H9 (cell line): ENCODE results near the gene BRMS1L. TPM values are rescaled to one million over a fixed set of nuclear protein-coding genes. Genes with fewer than 3 reads are reported as not detected.

Source experiments
- DNase-seq: peaks from one replicate; pipeline ENCODE4 v3.0.0-alpha.2; 2017
- H2AFZ ChIP-seq: one replicate; pipeline ENCODE4 v1.6.1; 2013; ENCODE audit warnings: mild to moderate bottlenecking, low read length, control low read depth, moderate library complexity
- H2AK5ac ChIP-seq: 2 replicates; pipeline ENCODE4 v1.6.1; 2013; ENCODE audit warnings: low read length, control low read depth, mixed read lengths; ENCODE audit not compliant: insufficient read length
- H2BK120ac ChIP-seq: one replicate; pipeline ENCODE4 v1.6.1; 2013; ENCODE audit warnings: low read depth, mild to moderate bottlenecking, low read length, control low read depth, inconsistent platforms; ENCODE audit not compliant: poor library complexity, severe bottlenecking
- H2BK12ac ChIP-seq: 2 replicates; pipeline ENCODE4 v1.6.1; 2013; ENCODE audit warnings: low read length, control low read depth, mixed read lengths, low read depth; ENCODE audit not compliant: insufficient read length
- H2BK15ac ChIP-seq: 2 replicates; pipeline ENCODE4 v1.6.1; 2013; ENCODE audit warnings: low read depth, low read length, control low read depth
- H2BK20ac ChIP-seq: one replicate; pipeline ENCODE4 v1.6.1; 2013; ENCODE audit warnings: low read depth, mild to moderate bottlenecking, low read length, control low read depth, inconsistent platforms; ENCODE audit not compliant: poor library complexity, severe bottlenecking
- H2BK5ac ChIP-seq: 2 replicates; pipeline ENCODE4 v1.6.1; 2013; ENCODE audit warnings: low read length, control low read depth, mixed read lengths; ENCODE audit not compliant: insufficient read length
- H3K14ac ChIP-seq: 2 replicates; pipeline ENCODE4 v1.6.1; 2013; ENCODE audit warnings: low read length, control low read depth; ENCODE audit not compliant: insufficient read depth
- H3K18ac ChIP-seq: 2 replicates; pipeline ENCODE4 v1.6.1; 2013; ENCODE audit warnings: low read depth, mild to moderate bottlenecking, mixed read lengths, low read length, control low read depth; ENCODE audit not compliant: insufficient read length
- H3K23ac ChIP-seq: 2 replicates; pipeline ENCODE4 v1.6.1; 2013; ENCODE audit warnings: low read length, control low read depth, mixed read lengths, low read depth; ENCODE audit not compliant: insufficient read length
- H3K23me2 ChIP-seq: 2 replicates; pipeline ENCODE4 v1.6.1; 2013; ENCODE audit warnings: low read depth, mild to moderate bottlenecking, mixed read lengths, low read length, control low read depth; ENCODE audit not compliant: insufficient read length, poor library complexity, severe bottlenecking
- H3K27ac ChIP-seq: 2 replicates; pipeline ENCODE4 v1.5.1; 2013; ENCODE audit warnings: low read length, control low read depth, mixed read lengths, low read depth; ENCODE audit not compliant: insufficient read length
- H3K27me3 ChIP-seq: 2 replicates; pipeline ENCODE4 v1.6.1; 2013; ENCODE audit warnings: low read length, control low read depth, inconsistent platforms; ENCODE audit not compliant: insufficient read depth
- H3K4ac ChIP-seq: 2 replicates; pipeline ENCODE4 v1.6.1; 2013; ENCODE audit warnings: low read depth, mild to moderate bottlenecking, control low read depth, inconsistent platforms, low read length, moderate library complexity
- H3K4me1 ChIP-seq: 2 replicates; pipeline ENCODE4 v1.6.1; 2013; ENCODE audit warnings: low read length, control low read depth, inconsistent platforms; ENCODE audit not compliant: insufficient read depth
- H3K4me2 ChIP-seq: 2 replicates; pipeline ENCODE4 v1.6.1; 2013; ENCODE audit warnings: low read length, control low read depth, mixed read lengths; ENCODE audit not compliant: insufficient read length, insufficient read depth
- H3K56ac ChIP-seq: 2 replicates; pipeline ENCODE4 v1.6.1; 2013; ENCODE audit warnings: low read depth, mild to moderate bottlenecking, mixed read lengths, low read length, control low read depth; ENCODE audit not compliant: insufficient read length
- H3K79me1 ChIP-seq: 2 replicates; pipeline ENCODE4 v1.6.1; 2013; ENCODE audit warnings: low read depth, mild to moderate bottlenecking, moderate library complexity, low read length, control low read depth, inconsistent platforms; ENCODE audit not compliant: insufficient read depth, poor library complexity, severe bottlenecking
- H3K79me2 ChIP-seq: 2 replicates; pipeline ENCODE4 v1.6.1; 2013; ENCODE audit warnings: low read length, control low read depth, inconsistent platforms; ENCODE audit not compliant: insufficient read depth
- H3K9ac ChIP-seq: 2 replicates; pipeline ENCODE4 v1.6.1; 2013; ENCODE audit warnings: low read length, control low read depth, mixed read lengths; ENCODE audit not compliant: insufficient read length; ENCODE audit errors: extremely low read depth
- H3K9me3 ChIP-seq: one replicate; pipeline ENCODE4 v1.6.1; 2013; ENCODE audit warnings: low read depth, low read length, inconsistent platforms; ENCODE audit not compliant: control insufficient read depth
- H3T11ph ChIP-seq: one replicate; pipeline ENCODE4 v1.6.1; 2013; ENCODE audit warnings: mild to moderate bottlenecking, low read length, control low read depth, inconsistent platforms
- H4K20me1 ChIP-seq: one replicate; pipeline ENCODE4 v1.6.1; 2013; ENCODE audit not compliant: control insufficient read depth, insufficient read length, insufficient read depth
- H4K5ac ChIP-seq: 2 replicates; pipeline ENCODE4 v1.6.1; 2013; ENCODE audit warnings: low read depth, mild to moderate bottlenecking, mixed read lengths, low read length, control low read depth; ENCODE audit not compliant: insufficient read length
- H4K8ac ChIP-seq: replicated peaks from 2 replicates; pipeline ENCODE4 v1.6.1; 2013; ENCODE audit warnings: low read length, control low read depth, mixed read lengths, low read depth; ENCODE audit not compliant: insufficient read length
- H4K91ac ChIP-seq: 2 replicates; pipeline ENCODE4 v1.6.1; 2013; ENCODE audit warnings: low read depth, mild to moderate bottlenecking, moderate library complexity, mixed read lengths, low read length, control low read depth; ENCODE audit not compliant: insufficient read length
- H3K27ac Mint-ChIP-seq, 3 experiments: 2 replicates in 2 of 3; 3 replicates in 1 of 3; pipeline ENCODE4 v1.8.0; 2020 to 2021; ENCODE audit warnings: mixed read lengths in 3 of 3, mild to moderate bottlenecking in 1 of 3, moderate library complexity in 1 of 3
- H3K27me3 Mint-ChIP-seq: 2 replicates; pipeline ENCODE4 v1.8.0; 2021; ENCODE audit warnings: low read depth, mild to moderate bottlenecking, moderate library complexity, mixed read lengths
- H3K36me3 Mint-ChIP-seq, 3 experiments: 2 replicates in 2 of 3; 3 replicates in 1 of 3; pipeline ENCODE4 v1.8.0; 2020 to 2021; ENCODE audit warnings: low read depth in 3 of 3, mixed read lengths in 3 of 3; ENCODE audit not compliant: insufficient read depth in 1 of 3
- H3K4me1 Mint-ChIP-seq, 2 experiments: 2 replicates each; pipeline ENCODE4 v1.8.0; 2020; ENCODE audit warnings: mixed read lengths in 2 of 2
- H3K4me3 Mint-ChIP-seq, 2 experiments: 2 replicates in 1 of 2; 3 replicates in 1 of 2; pipeline ENCODE4 v1.8.0; 2020 to 2021; ENCODE audit warnings: mild to moderate bottlenecking in 2 of 2, mixed read lengths in 2 of 2, moderate library complexity in 1 of 2
- H3K9me3 Mint-ChIP-seq, 2 experiments: 2 replicates in 1 of 2; 3 replicates in 1 of 2; pipeline ENCODE4 v1.8.0; 2020; ENCODE audit warnings: mild to moderate bottlenecking in 2 of 2, mixed read lengths in 2 of 2, moderate library complexity in 1 of 2
- CTCF ChIP-seq: fragments of 200-600 bp; sonication (generic); conservative IDR thresholded peaks from 3 replicates; pipeline ENCODE4 v1.8.0; 2021; ENCODE audit warnings: antibody characterized with exemption, mild to moderate bottlenecking
- WGBS: extraction: QIAGEN DNeasy Blood & Tissue Kit; methylation state at CpG from one replicate; pipeline ENCODE4 v1.1.7; 2013; ENCODE audit warnings: missing lambda C conversion rate, low lambda C conversion rate, mixed read lengths; ENCODE audit not compliant: insufficient read length; ENCODE audit errors: extremely low coverage; 5-methylcytosine and 5-hydroxymethylcytosine counted together
- total RNA-seq: library from RNA; stranded (reverse); gene quantifications from 2 replicates; pipeline ENCODE4 v1.2.1, GENCODE V29; 2021

BRMS1L gene
- total RNA-seq, 1 experiment from 2014 or later = 12.9 TPM

- no peak overlapping the region for H3K27ac ChIP-seq
- no peaks in the 10 kb centered on the region for H4K20me1 ChIP-seq
- H2BK5ac ChIP-seq = no peak overlapping the region
- H3K4me2 ChIP-seq = no peak overlapping the region
- no CpG with 5 or more reads among the region's 7 CpGs for WGBS
- H3K4me1 ChIP-seq = no peaks in the 10 kb centered on the region
- H3K23ac ChIP-seq = no peak overlapping the region
- no peak overlapping the region for H3K4ac ChIP-seq
- H2BK15ac ChIP-seq = no peak overlapping the region
- H3K27me3 ChIP-seq = no peaks in the 10 kb centered on the region
- no peaks in the 10 kb centered on the region for H3K79me1 ChIP-seq
- no peaks in the 10 kb centered on the region for H3K23me2 ChIP-seq
- H3K9me3 ChIP-seq = no peaks in the 10 kb centered on the region
- H2AK5ac ChIP-seq = no peak overlapping the region
- no peak overlapping the region for H4K91ac ChIP-seq
- Mint-ChIP-seq H3K27ac (peak overlapping the region in 1 of 3 experiments; percentile 48; a peak in 2 of 7 replicates), H3K9me3 (no peaks in the 10 kb centered on the region; a peak in 1 of 5 replicates), H3K36me3 (no peaks in the 10 kb centered on the region), H3K4me3 (peak overlapping the region in 1 of 2 experiments; percentile 4; a peak in 1 of 5 replicates), H3K27me3 (no peaks in the 10 kb centered on the region; the same call in 1 of the 2 replicates), H3K4me1 (peaks cover 3 to 5% of the 10 kb centered on the region in 2 experiments; a peak in 2 of 4 replicates)
- no peak overlapping the region for H3K14ac ChIP-seq
- H3K79me2 ChIP-seq = no peaks in the 10 kb centered on the region
- H3K18ac ChIP-seq = no peak overlapping the region
- DNase-seq = no peak
- peak overlapping the region; percentile 59 for H2AFZ ChIP-seq
- no peak overlapping the region for H4K8ac ChIP-seq
- no peak overlapping the region for H4K5ac ChIP-seq
- H3K56ac ChIP-seq = no peak overlapping the region
- no peak overlapping the region for H3K9ac ChIP-seq
- no peak overlapping the region for H2BK12ac ChIP-seq
- H2BK20ac ChIP-seq = no peak overlapping the region
- no peak overlapping the region for H3T11ph ChIP-seq
- H2BK120ac ChIP-seq = no peak overlapping the region
- TF ChIP-seq CTCF = peak; percentile 85
Measured at GRCh38 chr14:35883677-35884293, 57.6 kb downstream of the BRMS1L start.
